ENCODE measurements around the gene RBP3. TPM values are rescaled to one million over a fixed set of nuclear protein-coding genes. Genes with fewer than 3 reads are reported as not detected.

The RBP3 gene
- total and polyA plus RNA-seq, 2 experiments from 2014 or later, result 0.53 to 1.3 TPM

- Histone ChIP-seq H3K79me2 (no peaks in the 10 kb centered on the region), H3K9me2 (replicated peaks; ENCODE audit: insufficient read depth) (no peaks in the 10 kb centered on the region), H4K20me1 (ENCODE audit: insufficient read depth, poor library complexity, severe bottlenecking) (no peaks in the 10 kb centered on the region), H3K27ac (no peak overlapping the region), H3K4me1 (ENCODE audit: insufficient read depth) (peaks cover 9% of the 10 kb centered on the region), H3K36me3 (replicated peaks; ENCODE audit: insufficient read depth, low read depth) (no peaks in the 10 kb centered on the region), H3K9me3 (ENCODE audit: low read depth) (no peaks in the 10 kb centered on the region), H2AFZ (no peak overlapping the region), H3K4me3 (no peak overlapping the region), H3K27me3 (no peaks in the 10 kb centered on the region), H3K4me2 (peak overlapping the region; percentile 31)
- DNase-seq (ENCODE audit: low spot score), result peak; percentile 75
- TF ChIP-seq EZH2 (IDR thresholded peaks at IDR 0.05; ENCODE audit: borderline replicate concordance) (no peak), EZH2phosphoT487 (IDR thresholded peaks at IDR 0.05; ENCODE audit: low read depth, severe bottlenecking, unreplicated experiment) (no peak), CTCF (IDR thresholded peaks at IDR 0.05; ENCODE audit: poor library complexity) (no peak)
- 63% methylated on average over 8 of the region's 8 CpGs for WGBS (ENCODE audit: low lambda C conversion rate, missing lambda C conversion rate)
Measured at GRCh38 chr10:47380341-47381102, 32.4 kb downstream of the RBP3 start.

GRCh38 chr10:47381103-47381395, 32.9 kb downstream of the RBP3 start:
- Histone ChIP-seq H3K9me3 (ENCODE audit: low read depth) (no peaks in the 10 kb centered on the region), H2AFZ (no peak overlapping the region), H3K4me1 (ENCODE audit: insufficient read depth) (peaks cover 9% of the 10 kb centered on the region), H3K27ac (peak overlapping the region; percentile 58), H3K27me3 (no peaks in the 10 kb centered on the region), H3K36me3 (replicated peaks; ENCODE audit: insufficient read depth, low read depth) (no peaks in the 10 kb centered on the region), H3K4me3 (no peak overlapping the region), H3K9me2 (replicated peaks; ENCODE audit: insufficient read depth) (no peaks in the 10 kb centered on the region), H4K20me1 (ENCODE audit: insufficient read depth, poor library complexity, severe bottlenecking) (no peaks in the 10 kb centered on the region), H3K79me2 (no peaks in the 10 kb centered on the region), H3K4me2 (peak overlapping the region; percentile 31)
- 87% methylated on average over 1 of the region's 1 CpG for WGBS (ENCODE audit: low lambda C conversion rate, missing lambda C conversion rate)
- DNase-seq (ENCODE audit: low spot score), result no peak
- TF ChIP-seq EZH2phosphoT487 (IDR thresholded peaks at IDR 0.05; ENCODE audit: low read depth, severe bottlenecking, unreplicated experiment) (no peak), CTCF (IDR thresholded peaks at IDR 0.05; ENCODE audit: poor library complexity) (no peak), EZH2 (IDR thresholded peaks at IDR 0.05; ENCODE audit: borderline replicate concordance) (no peak)

- Histone ChIP-seq H3K4me3 (no peak overlapping the region), H3K27ac (peak overlapping the region; percentile 58), H3K36me3 (replicated peaks; ENCODE audit: insufficient read depth, low read depth) (no peaks in the 10 kb centered on the region), H4K20me1 (ENCODE audit: insufficient read depth, poor library complexity, severe bottlenecking) (no peaks in the 10 kb centered on the region), H3K9me3 (ENCODE audit: low read depth) (no peaks in the 10 kb centered on the region), H3K4me1 (ENCODE audit: insufficient read depth) (peaks cover 9% of the 10 kb centered on the region), H3K4me2 (peak overlapping the region; percentile 31), H3K27me3 (no peaks in the 10 kb centered on the region), H2AFZ (no peak overlapping the region), H3K79me2 (no peaks in the 10 kb centered on the region), H3K9me2 (replicated peaks; ENCODE audit: insufficient read depth) (no peaks in the 10 kb centered on the region)
- no peak for DNase-seq (ENCODE audit: low spot score)
- TF ChIP-seq EZH2 (IDR thresholded peaks at IDR 0.05; ENCODE audit: borderline replicate concordance), result no peak
- no peak for TF ChIP-seq CTCF (IDR thresholded peaks at IDR 0.05; ENCODE audit: poor library complexity)
- no peak for TF ChIP-seq EZH2phosphoT487 (IDR thresholded peaks at IDR 0.05; ENCODE audit: low read depth, severe bottlenecking, unreplicated experiment)
- WGBS (ENCODE audit: low lambda C conversion rate, missing lambda C conversion rate), result 81% methylated on average over 9 of the region's 9 CpGs
Measured at GRCh38 chr10:47381427-47382379, 33.5 kb downstream of the RBP3 start.

Measured in hepatocyte (in vitro differentiated cells).